Activated T-cell treated with anti-CD3 and anti-CD28 coated beads, Interleukin-2, amount 50 U/mL, for 72 hours (primary cell): ENCODE results near the gene SBF1. TPM values are rescaled to one million over a fixed set of nuclear protein-coding genes. Genes with fewer than 3 reads are reported as not detected.
"Not testable (repeated sequence)": the region's sequence is repeated elsewhere in the genome, so short reads cannot be mapped to it uniquely, and the experiment has no call there.

ENCODE experiments used
- ATAC-seq, 2 donors: fragments of 150-1000 bp; cut with Tn5 transposase; replicated peaks in 1 of 2; 2 replicates each; pipeline ENCODE4 v1.10.0; 2021; ENCODE audit warnings: moderate library complexity in 2 of 2, mild to moderate bottlenecking in 1 of 2
- DNase-seq, 2 donors: peaks; one replicate each; pipeline ENCODE4 v3.0.0; 2021 to 2022; ENCODE audit warnings: mixed read lengths in 1 of 2
- H3K27ac Mint-ChIP-seq: one replicate; pipeline ENCODE4 v1.8.0; 2022; ENCODE audit warnings: mild to moderate bottlenecking, moderate library complexity, mixed read lengths
- H3K27me3 Mint-ChIP-seq: one replicate; pipeline ENCODE4 v1.8.0; 2022; ENCODE audit warnings: low read depth, mixed read lengths
- H3K36me3 Mint-ChIP-seq, 2 donors: one replicate each; pipeline ENCODE4 v1.8.0; 2022; ENCODE audit warnings: mixed read lengths in 2 of 2, mild to moderate bottlenecking in 1 of 2; ENCODE audit not compliant: insufficient read depth in 2 of 2
- H3K4me1 Mint-ChIP-seq: one replicate; pipeline ENCODE4 v1.8.0; 2022; ENCODE audit warnings: low read depth, mixed read lengths
- H3K4me3 Mint-ChIP-seq, 2 donors: one replicate each; pipeline ENCODE4 v1.8.0; 2022; ENCODE audit warnings: mild to moderate bottlenecking in 2 of 2, mixed read lengths in 2 of 2, moderate library complexity in 2 of 2
- H3K9me3 Mint-ChIP-seq, 2 donors: one replicate each; pipeline ENCODE4 v1.8.0; 2022; ENCODE audit warnings: mixed read lengths in 2 of 2
- total RNA-seq, 2 donors: library from RNA; stranded (reverse); gene quantifications; one replicate each; pipeline ENCODE4 v1.2.3, GENCODE V29; 2022

The SBF1 gene
- total RNA-seq, 2 donors from 2014 or later: 108 to 114 TPM

DNA sequence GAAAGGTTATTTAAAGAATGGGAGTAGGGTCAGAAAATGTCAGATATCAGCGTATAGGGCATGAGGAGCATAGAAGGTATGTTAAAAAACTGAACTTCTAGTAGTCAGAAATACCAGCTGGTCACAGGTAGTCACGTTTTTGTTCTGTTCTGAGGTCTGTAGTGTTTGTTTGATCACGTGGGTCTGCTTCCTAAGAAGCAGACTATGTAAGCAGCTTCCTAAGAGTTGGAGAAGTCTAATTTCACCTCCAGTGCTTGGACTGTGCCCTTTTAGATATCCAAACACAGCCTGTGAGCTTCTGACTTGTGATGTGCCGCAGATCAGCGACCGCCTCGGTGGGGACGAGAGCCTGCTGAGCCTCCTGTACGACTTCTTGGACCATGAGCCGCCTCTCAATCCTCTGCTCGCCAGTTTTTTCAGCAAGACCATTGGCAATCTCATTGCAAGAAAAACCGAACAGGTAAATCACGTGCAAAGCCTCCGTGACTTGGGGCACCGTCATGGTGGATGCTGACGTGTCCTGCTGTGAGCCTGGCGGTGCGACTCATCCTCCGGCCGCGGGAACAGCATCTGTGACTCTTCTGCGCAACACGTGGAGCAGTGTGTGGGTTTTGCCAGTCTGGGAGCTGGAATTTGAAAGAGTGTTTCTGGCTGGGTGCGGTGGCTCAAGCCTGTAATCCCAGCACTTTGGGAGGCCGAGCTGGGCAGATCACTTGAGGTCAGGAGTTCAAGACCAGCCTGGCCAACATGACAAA lies 68.2 kb downstream of the SBF1 start:
- Mint-ChIP-seq H3K27me3 (no peaks in the 10 kb centered on the region), H3K27ac (peak overlapping the region; percentile 33), H3K36me3 (peaks cover 2 to 5% of the 10 kb centered on the region in 2 donors), H3K9me3 (no peaks in the 10 kb centered on the region), H3K4me3 (no peak overlapping the region), H3K4me1 (no peaks in the 10 kb centered on the region)
- ATAC-seq (no peak), DNase-seq (no peak)

DNA sequence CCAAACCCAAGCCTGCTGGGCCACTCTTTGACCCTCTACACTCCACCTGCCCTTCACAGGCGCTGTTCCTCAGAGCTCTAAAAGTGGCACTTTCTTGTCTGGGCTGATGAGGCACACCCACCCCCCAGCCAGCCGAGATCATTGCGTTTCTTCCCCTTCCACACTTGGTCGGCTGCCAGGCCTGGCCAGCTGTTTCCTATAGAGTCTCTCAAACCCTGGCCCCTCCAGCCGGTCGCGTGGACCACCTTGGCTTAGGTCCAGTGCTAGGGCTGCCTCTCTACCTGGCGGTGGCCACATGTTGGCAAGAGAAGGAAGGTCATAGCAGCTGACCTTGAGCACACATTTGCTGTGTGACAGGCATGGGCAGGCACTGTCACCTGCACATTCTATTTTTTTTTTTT lies 71.1 kb downstream of the SBF1 start:
- Mint-ChIP-seq H3K9me3 (no peaks in the 10 kb centered on the region), H3K4me3 (no peak overlapping the region), H3K27ac (peak overlapping the region; percentile 27), H3K27me3 (no peaks in the 10 kb centered on the region), H3K36me3 (peaks cover 2 to 5% of the 10 kb centered on the region in 2 donors), H3K4me1 (peaks cover 15% of the 10 kb centered on the region)
- ATAC-seq (no peak), DNase-seq (no peak)

- Mint-ChIP-seq H3K36me3 (peaks cover 3 to 4% of the 10 kb centered on the region in 2 donors), H3K27me3 (no peaks in the 10 kb centered on the region), H3K9me3 (no peaks in the 10 kb centered on the region), H3K4me3 (no peak overlapping the region), H3K4me1 (peaks cover 21% of the 10 kb centered on the region), H3K27ac (no peak overlapping the region)
- DNase-seq: no peak
- no peak for ATAC-seq
These were observed 72.9 kb downstream of the SBF1 start for GRCh38 chr22:50401907-50402306.

- Mint-ChIP-seq H3K9me3 (no peaks in the 10 kb centered on the region), H3K27me3 (no peaks in the 10 kb centered on the region), H3K36me3 (peaks cover 5% of the 10 kb centered on the region in 2 donors), H3K27ac (peak overlapping the region; percentile 41), H3K4me3 (no peak overlapping the region), H3K4me1 (peaks cover 27% of the 10 kb centered on the region)
- no peak for DNase-seq
- ATAC-seq: no peak
These were observed 73.9 kb downstream of the SBF1 start for GRCh38 chr22:50400931-50401330.

GRCh38 chr22:50400406-50400805 lies 74.4 kb downstream of the SBF1 start:
- Mint-ChIP-seq H3K4me1 (peaks cover 27% of the 10 kb centered on the region), H3K27me3 (no peaks in the 10 kb centered on the region), H3K4me3 (no peak overlapping the region), H3K9me3 (no peaks in the 10 kb centered on the region), H3K36me3 (peaks cover 5% of the 10 kb centered on the region in 2 donors), H3K27ac (peak overlapping the region; percentile 41)
- ATAC-seq: no peak
- no peak for DNase-seq

DNA sequence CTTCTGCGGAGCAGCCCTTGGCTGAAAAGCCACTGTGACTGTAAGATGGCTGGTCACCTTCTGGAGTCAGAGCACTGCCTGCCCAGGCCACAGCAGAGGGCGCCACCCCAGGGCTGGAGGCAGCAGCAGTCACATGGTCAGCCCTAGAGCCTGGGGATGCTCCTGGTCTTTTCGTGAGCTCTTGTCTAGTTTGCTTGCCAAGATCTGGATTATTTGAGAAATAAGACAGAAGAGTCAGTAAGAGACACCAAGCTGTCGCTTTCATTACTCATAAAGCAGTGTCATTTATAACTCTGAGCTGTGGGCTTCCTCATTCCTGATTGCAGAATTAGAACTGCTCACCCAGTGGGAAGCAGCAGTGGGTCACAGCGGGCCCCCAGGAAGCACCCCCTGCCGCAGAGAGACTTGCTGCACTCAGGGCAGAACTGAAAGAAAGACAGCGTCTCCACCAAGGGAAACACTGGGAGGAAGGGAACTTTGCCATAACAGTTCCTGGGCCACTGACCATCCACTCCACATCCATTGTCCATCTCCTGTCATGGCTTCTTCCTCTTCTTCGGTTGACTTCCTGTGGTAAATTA lies 75.0 kb downstream of the SBF1 start:
- Mint-ChIP-seq H3K9me3 (no peaks in the 10 kb centered on the region), H3K4me1 (peaks cover 27% of the 10 kb centered on the region), H3K27ac (peak overlapping the region; percentile 41), H3K27me3 (no peaks in the 10 kb centered on the region), H3K4me3 (no peak overlapping the region), H3K36me3 (peaks cover 2 to 6% of the 10 kb centered on the region in 2 donors)
- peak; percentile 69 to 83 for ATAC-seq
- DNase-seq: peak; percentile 33 to 41

GRCh38 chr22:50398831-50399648 lies 75.8 kb downstream of the SBF1 start:
- ATAC-seq (peak; percentile 18), DNase-seq (no peak)
- H3K4me3 Mint-ChIP-seq: no peak overlapping the region
- no peaks in the 10 kb centered on the region for H3K9me3 Mint-ChIP-seq
- H3K27ac Mint-ChIP-seq: no peak overlapping the region
- peaks cover 27% of the 10 kb centered on the region for H3K4me1 Mint-ChIP-seq
- peaks cover 2 to 6% of the 10 kb centered on the region in 2 donors for H3K36me3 Mint-ChIP-seq
- H3K27me3 Mint-ChIP-seq: no peaks in the 10 kb centered on the region

DNA sequence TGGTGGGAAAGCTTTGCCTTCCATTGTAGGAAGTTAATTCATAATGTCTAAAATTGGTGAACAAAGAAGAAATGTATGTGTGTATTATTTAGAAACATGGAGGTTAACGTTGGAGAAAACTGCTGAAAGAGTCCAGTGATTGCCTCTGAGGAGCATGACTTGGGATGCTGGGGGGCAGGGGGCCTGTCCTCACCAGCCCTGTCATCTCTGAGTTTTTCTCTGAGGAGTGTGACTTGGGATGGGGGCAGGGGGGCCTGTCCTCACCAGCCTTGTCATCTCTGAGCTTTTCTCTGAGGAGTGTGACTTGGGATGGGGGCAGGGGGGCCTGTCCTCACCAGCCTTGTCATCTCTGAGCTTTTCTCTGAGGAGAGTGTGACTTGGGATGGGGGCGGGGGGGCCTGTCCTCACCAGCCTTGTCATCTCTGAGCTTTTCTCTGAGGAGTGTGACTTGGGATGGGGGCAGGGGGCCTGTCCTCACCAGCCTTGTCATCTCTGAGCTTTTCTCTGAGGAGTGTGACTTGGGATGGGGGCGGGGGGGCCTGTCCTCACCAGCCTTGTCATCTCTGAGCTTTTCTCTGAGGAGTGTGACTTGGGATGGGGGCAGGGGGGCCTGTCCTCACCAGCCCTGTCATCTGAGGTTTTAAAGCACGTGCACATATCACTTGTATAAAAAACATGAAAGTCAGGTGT lies 77.3 kb downstream of the SBF1 start:
- H3K9me3 Mint-ChIP-seq, H3K4me3 Mint-ChIP-seq, H3K27ac Mint-ChIP-seq, H3K36me3 Mint-ChIP-seq, H3K27me3 Mint-ChIP-seq: not testable (repeated sequence)
- peaks cover 27% of the 10 kb centered on the region for H3K4me1 Mint-ChIP-seq
- peak; percentile 6 to 46 for DNase-seq
- peak in 1 of 2 donors; percentile 23 for ATAC-seq

- Mint-ChIP-seq H3K4me1 (peaks cover 27% of the 10 kb centered on the region), H3K9me3 (no peaks in the 10 kb centered on the region), H3K27ac (peak overlapping the region; percentile 43), H3K4me3 (no peak overlapping the region), H3K36me3 (peaks cover 2 to 6% of the 10 kb centered on the region in 2 donors), H3K27me3 (no peaks in the 10 kb centered on the region)
- no peak for ATAC-seq
- DNase-seq: no peak
These were observed 78.0 kb downstream of the SBF1 start for GRCh38 chr22:50396751-50397370.

Other genes with a start within 250 kb of the SBF1 start
- gene TUBGCP6, start 230.0 kb downstream of the SBF1 start, total RNA-seq: 10 to 100 TPM; 64.9 to 69.7 TPM
- gene HDAC10, start 223.8 kb downstream of the SBF1 start, total RNA-seq: 10 to 100 TPM; 52.1 to 57.4 TPM
- 10 to 100 TPM in 1 of 2 donors, 1 to 10 TPM in 1; 8.5 to 11.5 TPM for gene MAPK12, start 213.4 kb downstream of the SBF1 start, total RNA-seq
- 10 to 100 TPM; 16.6 to 27.1 TPM for gene MAPK11, start 204.7 kb downstream of the SBF1 start, total RNA-seq
- gene PLXNB2, start 167.4 kb downstream of the SBF1 start, total RNA-seq: 10 to 100 TPM; 30.2 to 34.0 TPM
- gene DENND6B, start 148.0 kb downstream of the SBF1 start, total RNA-seq: 1 to 10 TPM; 6.4 to 8.5 TPM
- 10 to 100 TPM; 45.6 to 51.3 TPM for gene PPP6R2, start 131.7 kb downstream of the SBF1 start, total RNA-seq
- 10 to 100 TPM; 25.5 to 28.8 TPM for gene ADM2, start 6.5 kb upstream of the SBF1 start, total RNA-seq
- 1 to 10 TPM; 3.4 to 5.2 TPM for gene MIOX, start 11.8 kb upstream of the SBF1 start, total RNA-seq
- gene LMF2, start 32.7 kb upstream of the SBF1 start, total RNA-seq: 10 to 100 TPM; 64.8 to 64.9 TPM
- 100 to 1,000 TPM; 120 to 141 TPM for gene NCAPH2, start 33.2 kb upstream of the SBF1 start, total RNA-seq
- gene SCO2, start 50.6 kb upstream of the SBF1 start, total RNA-seq: 1 to 10 TPM; 8.3 to 8.5 TPM
- 100 to 1,000 TPM in 1 of 2 donors, 10 to 100 TPM in 1; 71.5 to 101 TPM for gene TYMP, start 55.0 kb upstream of the SBF1 start, total RNA-seq
- 10 to 100 TPM; 45.5 to 49.1 TPM for gene KLHDC7B, start 70.9 kb upstream of the SBF1 start, total RNA-seq
- 1 to 10 TPM; 1.7 TPM for gene SYCE3, start 87.9 kb upstream of the SBF1 start, total RNA-seq
- 10 to 100 TPM; 85.3 to 88.0 TPM for gene CPT1B, start 103.4 kb upstream of the SBF1 start, total RNA-seq
- gene CHKB, start 107.8 kb upstream of the SBF1 start, total RNA-seq: 100 to 1,000 TPM in 1 of 2 donors, 10 to 100 TPM in 1; 95.6 to 110 TPM
- under 1 TPM; 0.60 to 0.62 TPM for gene MAPK8IP2, start 125.8 kb upstream of the SBF1 start, total RNA-seq
- gene ARSA, start 153.1 kb upstream of the SBF1 start, total RNA-seq: 10 to 100 TPM; 19.8 to 26.8 TPM
- gene SHANK3, start 197.8 kb upstream of the SBF1 start, total RNA-seq: under 1 TPM; 0.19 to 0.24 TPM